Stimulated activated CD4-positive, alpha-beta T cell treated with anti-CD3 and anti-CD28 coated beads, Interleukin-2, amount 100 ng/mL, for 48 hours (primary cell): ENCODE results near the gene SIGLEC9.
A peak's percentile ranks its signal among the peaks of the same experiment; 100 is the strongest.

Source experiments
- DNase-seq, 2 donors: peaks; one replicate each; pipeline ENCODE4 v3.0.0-alpha.2; 2020

SIGLEC9 gene

GRCh38 chr19:51147663-51148062 is 23.0 kb downstream of the SIGLEC9 start:
- DNase-seq: no peak

- no peak for DNase-seq
These were observed 23.9 kb downstream of the SIGLEC9 start for GRCh38 chr19:51148580-51148979.

GRCh38 chr19:51150627-51151026 is 25.9 kb downstream of the SIGLEC9 start:
- no peak for DNase-seq

- no peak for DNase-seq
These were observed 32.0 kb downstream of the SIGLEC9 start for GRCh38 chr19:51156710-51157109.

GRCh38 chr19:51157265-51157664 is 32.6 kb downstream of the SIGLEC9 start:
- no peak for DNase-seq

GRCh38 chr19:51158474-51159129 is 33.9 kb downstream of the SIGLEC9 start:
- peak; percentile 88 for DNase-seq

GRCh38 chr19:51159656-51160055 is 35.0 kb downstream of the SIGLEC9 start:
- DNase-seq: no peak

GRCh38 chr19:51161266-51161665 is 36.6 kb downstream of the SIGLEC9 start:
- DNase-seq: no peak

GRCh38 chr19:51161867-51162496 is 37.3 kb downstream of the SIGLEC9 start:
- no peak for DNase-seq

- no peak for DNase-seq
These were observed 38.6 kb downstream of the SIGLEC9 start for GRCh38 chr19:51163257-51163656.

- DNase-seq: no peak
These were observed 39.5 kb downstream of the SIGLEC9 start for GRCh38 chr19:51164215-51164614.

- DNase-seq: no peak
These were observed 42.3 kb downstream of the SIGLEC9 start for GRCh38 chr19:51166846-51167490.

GRCh38 chr19:51168564-51169282 is 44.0 kb downstream of the SIGLEC9 start:
- DNase-seq: no peak

- DNase-seq: peak; percentile 67 to 69
These were observed 44.7 kb downstream of the SIGLEC9 start for GRCh38 chr19:51169283-51169918.

GRCh38 chr19:51172223-51172622 is 47.5 kb downstream of the SIGLEC9 start:
- DNase-seq: no peak

GRCh38 chr19:51173681-51174080 is 49.0 kb downstream of the SIGLEC9 start:
- no peak for DNase-seq

GRCh38 chr19:51179256-51179655 is 54.5 kb downstream of the SIGLEC9 start:
- no peak for DNase-seq
